Measurements from ENCODE around the gene SLC6A12. TPM values are rescaled to one million over a fixed set of nuclear protein-coding genes. Genes with fewer than 3 reads are reported as not detected.

Gene SLC6A12
- polyA plus RNA-seq, 1 of the 3 experiments (the other 2 are of a cell fraction): 0.02 TPM

GRCh38 chr12:253116-253831, 39.3 kb upstream of the SLC6A12 start:
- H3K27me3 ChIP-seq (ENCODE audit: insufficient read depth): no peaks in the 10 kb centered on the region; the same call in 1 of the 2 replicates
- no peak overlapping the region for H3K4me3 ChIP-seq (ENCODE audit: low read depth in 2 of 2, low read length in 1 of 2)
- no peak overlapping the region for H3K27ac ChIP-seq (ENCODE audit: low read depth in 2 of 2, low read length in 1 of 2)
- 58% methylated on average over 12 of the region's 12 CpGs for WGBS (ENCODE audit: low lambda C conversion rate)
- H2AFZ ChIP-seq (ENCODE audit: low read depth): no peak overlapping the region
- no peak overlapping the region for H3K4me2 ChIP-seq
- H3K9me2 ChIP-seq: no peaks in the 10 kb centered on the region
- no peaks in the 10 kb centered on the region for H4K20me1 ChIP-seq (ENCODE audit: insufficient read depth)
- no peaks in the 10 kb centered on the region for H3K79me2 ChIP-seq (ENCODE audit: insufficient read depth)
- H3K4me1 ChIP-seq (ENCODE audit: control insufficient read depth in 1 of 2, insufficient read depth in 2 of 2, low read depth in 1 of 2, low read length in 1 of 2): no peaks in the 10 kb centered on the region
- no peak overlapping the region for H3K9ac ChIP-seq
- H3F3A ChIP-seq (replicated peaks; ENCODE audit: insufficient read depth): no peaks in the 10 kb centered on the region
- ChIA-PET POLR2A (no interaction called here), CTCF (no interaction called here)
- H3K36me3 ChIP-seq (replicated peaks in 1 of 2; ENCODE audit: control insufficient read depth in 1 of 2, insufficient read depth in 2 of 2, low read length in 1 of 2): no peaks in the 10 kb centered on the region
- TF ChIP-seq CHD2 (IDR thresholded peaks at IDR 0.05; ENCODE audit: low read length, partially characterized antibody) (no peak), FOXM1 (IDR thresholded peaks at IDR 0.05; ENCODE audit: low read depth) (no peak)
- H3K9me3 ChIP-seq: no peaks in the 10 kb centered on the region
- DNase-seq: no peak

- Histone ChIP-seq H3K4me1 (ENCODE audit: control insufficient read depth in 1 of 2, insufficient read depth in 2 of 2, low read depth in 1 of 2, low read length in 1 of 2) (no peaks in the 10 kb centered on the region), H3K27me3 (ENCODE audit: insufficient read depth) (no peaks in the 10 kb centered on the region; the same call in 1 of the 2 replicates), H3K27ac (ENCODE audit: low read depth in 2 of 2, low read length in 1 of 2) (no peak overlapping the region), H3F3A (replicated peaks; ENCODE audit: insufficient read depth) (no peaks in the 10 kb centered on the region), H3K36me3 (replicated peaks in 1 of 2; ENCODE audit: control insufficient read depth in 1 of 2, insufficient read depth in 2 of 2, low read length in 1 of 2) (no peaks in the 10 kb centered on the region), H3K4me2 (no peak overlapping the region), H3K9me2 (no peaks in the 10 kb centered on the region), H3K79me2 (ENCODE audit: insufficient read depth) (no peaks in the 10 kb centered on the region), H3K4me3 (ENCODE audit: low read depth in 2 of 2, low read length in 1 of 2) (no peak overlapping the region), H2AFZ (ENCODE audit: low read depth) (no peak overlapping the region), H3K9me3 (peaks cover 4% of the 10 kb centered on the region; the same call in 1 of the 2 replicates), H3K9ac (no peak overlapping the region), H4K20me1 (ENCODE audit: insufficient read depth) (no peaks in the 10 kb centered on the region)
- DNase-seq: no peak
- ChIA-PET CTCF (no interaction called here), POLR2A (no interaction called here)
- TF ChIP-seq RFX5 (IDR thresholded peaks at IDR 0.05; ENCODE audit: low read length): no peak
- TF ChIP-seq FOXM1 (IDR thresholded peaks at IDR 0.05; ENCODE audit: low read depth): no peak
- no peak for TF ChIP-seq JUND (IDR thresholded peaks at IDR 0.05)
- no peak for TF ChIP-seq ELF1 (IDR thresholded peaks at IDR 0.05)
- no peak for TF ChIP-seq SMC3 (IDR thresholded peaks at IDR 0.05; ENCODE audit: low read depth, low read length)
- TF ChIP-seq POLR2AphosphoS5 (IDR thresholded peaks at IDR 0.05; ENCODE audit: low read depth, low read length): no peak
- TF ChIP-seq TCF12 (IDR thresholded peaks at IDR 0.05): no peak
- no peak for TF ChIP-seq SIN3A (IDR thresholded peaks at IDR 0.05; ENCODE audit: borderline replicate concordance, low read depth, low read length)
- no peak for TF ChIP-seq FOXJ3 (CRISPR knock-in tag; IDR thresholded peaks at IDR 0.05)
- no peak for TF ChIP-seq TEAD4 (IDR thresholded peaks at IDR 0.05; ENCODE audit: borderline replicate concordance, insufficient read depth)
- TF ChIP-seq NRF1 (IDR thresholded peaks at IDR 0.05; ENCODE audit: low read depth, low read length): no peak
- no peak for TF ChIP-seq USF2 (IDR thresholded peaks at IDR 0.05; ENCODE audit: borderline replicate concordance, low read depth, low read length)
- no peak for TF ChIP-seq TAF1 (IDR thresholded peaks at IDR 0.05; ENCODE audit: borderline replicate concordance, low read depth, low read length)
- TF ChIP-seq FOSL2 (IDR thresholded peaks at IDR 0.05; ENCODE audit: borderline replicate concordance, low read depth): no peak
- TF ChIP-seq MAX (IDR thresholded peaks at IDR 0.05; ENCODE audit: low read depth): no peak
- no peak for TF ChIP-seq NFIC (IDR thresholded peaks at IDR 0.05; ENCODE audit: borderline replicate concordance)
- TF ChIP-seq RXRA (IDR thresholded peaks at IDR 0.05; ENCODE audit: borderline replicate concordance, low read depth): no peak
- TF ChIP-seq CHD2 (IDR thresholded peaks at IDR 0.05; ENCODE audit: low read length, partially characterized antibody): no peak
- no peak for TF ChIP-seq REST (IDR thresholded peaks at IDR 0.05; ENCODE audit: low read depth, low read length)
- no peak for TF ChIP-seq CTCF (IDR thresholded peaks at IDR 0.05)
- WGBS (ENCODE audit: low lambda C conversion rate): 32% methylated on average over 4 of the region's 5 CpGs
Observed at GRCh38 chr12:252636-253035, 38.7 kb upstream of the SLC6A12 start.
